Lower lobe of right lung (tissue), 2 donors: ENCODE data around the gene WDR27. TPM values are rescaled to one million over a fixed set of nuclear protein-coding genes. Genes with fewer than 3 reads are reported as not detected.

Experiments used
- ATAC-seq, 2 donors: fragments of 200-7000 bp; cut with Tn5 transposase; one replicate each; pipeline ENCODE4 v1.9.1; 2020 to 2022; ENCODE audit warnings: mild to moderate bottlenecking in 2 of 2, moderate library complexity in 2 of 2
- DNase-seq: peaks from one replicate; pipeline ENCODE4 v3.0.0-alpha.2; 2020
- H3K27ac ChIP-seq: fragments of 200-600 bp; one replicate; pipeline ENCODE4 v1.8.0; 2022
- H3K27me3 ChIP-seq: fragments of 200-600 bp; one replicate; pipeline ENCODE4 v1.8.0; 2022; ENCODE audit warnings: low read depth
- H3K36me3 ChIP-seq: fragments of 200-600 bp; one replicate; pipeline ENCODE4 v1.8.0; 2022; ENCODE audit warnings: mild to moderate bottlenecking
- H3K4me1 ChIP-seq: fragments of 200-600 bp; one replicate; pipeline ENCODE4 v1.8.0; 2022
- H3K4me3 ChIP-seq: fragments of 200-600 bp; one replicate; pipeline ENCODE4 v1.8.0; 2022; ENCODE audit warnings: mild to moderate bottlenecking
- H3K9me3 ChIP-seq: fragments of 200-600 bp; one replicate; pipeline ENCODE4 v1.8.0; 2022
- CTCF ChIP-seq: fragments of 200-600 bp; IDR thresholded peaks from one replicate; pipeline ENCODE4 v1.8.0; 2022; ENCODE audit warnings: antibody characterized with exemption, mild to moderate bottlenecking
- intact Hi-C: fragments of 100-400 bp; cut with DNase I; formaldehyde crosslinking; loops from one replicate; pipeline ENCODE4 v1.11.0; 2022
- total RNA-seq: library from RNA; stranded (reverse); fragmentation: NEBNext Ultra II Directional; extraction: Animal tissue kit (Norgen Biotek cat#: 25700); gene quantifications from one replicate; pipeline ENCODE4 v1.2.1, GENCODE V29; 2021
- donor health status: DM: no; HTN: yes; CAD: no; lungs with severe emphysema.

The WDR27 gene
- total RNA-seq, 1 donor from 2014 or later = 38.0 TPM

- TF ChIP-seq CTCF = no peak
- no peak for ATAC-seq
- no peak overlapping the region for H3K4me3 ChIP-seq
- intact Hi-C loops = no loop called here
- H3K36me3 ChIP-seq = no peaks in the 10 kb centered on the region
- no peaks in the 10 kb centered on the region for H3K27me3 ChIP-seq
- no peaks in the 10 kb centered on the region for H3K4me1 ChIP-seq
- H3K9me3 ChIP-seq = peaks cover 9% of the 10 kb centered on the region
- no peak for DNase-seq
- no peak overlapping the region for H3K27ac ChIP-seq
Observed at GRCh38 chr6:169415179-169415578, 286.6 kb downstream of the WDR27 start.

GRCh38 chr6:169411722-169412121 lies 290.1 kb downstream of the WDR27 start:
- no peaks in the 10 kb centered on the region for H3K36me3 ChIP-seq
- no peak for ATAC-seq
- no peak for TF ChIP-seq CTCF
- DNase-seq = no peak
- H3K27me3 ChIP-seq = no peaks in the 10 kb centered on the region
- no peak overlapping the region for H3K27ac ChIP-seq
- intact Hi-C loops = no loop called here
- no peak overlapping the region for H3K4me3 ChIP-seq
- peaks cover 9% of the 10 kb centered on the region for H3K9me3 ChIP-seq
- H3K4me1 ChIP-seq = no peaks in the 10 kb centered on the region

- Histone ChIP-seq H3K9me3 (peaks cover 9% of the 10 kb centered on the region), H3K4me3 (no peak overlapping the region), H3K27ac (no peak overlapping the region), H3K27me3 (no peaks in the 10 kb centered on the region), H3K4me1 (no peaks in the 10 kb centered on the region), H3K36me3 (no peaks in the 10 kb centered on the region)
- ATAC-seq (no peak), DNase-seq (no peak)
- TF ChIP-seq CTCF = no peak
- intact Hi-C loops = no loop called here
Observed at GRCh38 chr6:169411296-169411695, 290.5 kb downstream of the WDR27 start.

GRCh38 chr6:169409742-169410312 lies 292.0 kb downstream of the WDR27 start:
- Histone ChIP-seq H3K4me1 (no peaks in the 10 kb centered on the region), H3K27me3 (no peaks in the 10 kb centered on the region), H3K9me3 (peaks cover 2% of the 10 kb centered on the region), H3K27ac (no peak overlapping the region), H3K36me3 (no peaks in the 10 kb centered on the region), H3K4me3 (no peak overlapping the region)
- ATAC-seq (no peak), DNase-seq (no peak)
- no peak for TF ChIP-seq CTCF
- intact Hi-C loops = no loop called here

GRCh38 chr6:169407325-169407724 lies 294.5 kb downstream of the WDR27 start:
- Histone ChIP-seq H3K27ac (no peak overlapping the region), H3K27me3 (no peaks in the 10 kb centered on the region), H3K4me1 (no peaks in the 10 kb centered on the region), H3K4me3 (no peak overlapping the region), H3K9me3 (no peaks in the 10 kb centered on the region), H3K36me3 (no peaks in the 10 kb centered on the region)
- intact Hi-C loops = no loop called here
- DNase-seq (no peak), ATAC-seq (no peak)
- TF ChIP-seq CTCF = no peak

Other genes with a start within 250 kb of the WDR27 start
- gene C6orf120, start 97 bp upstream of the WDR27 start, total RNA-seq = 22.2 TPM
- 45.7 TPM for gene PHF10, start 22.5 kb upstream of the WDR27 start, total RNA-seq
- 1.6 TPM for gene DYNLT2, start 49.5 kb upstream of the WDR27 start, total RNA-seq
- gene ERMARD, start 49.6 kb upstream of the WDR27 start, total RNA-seq = 25.4 TPM